PC-3 (cell line): ENCODE data around the gene NUFIP2. TPM values are rescaled to one million over a fixed set of nuclear protein-coding genes. Genes with fewer than 3 reads are reported as not detected.

Experiments
- ATAC-seq: fragments of 200-7000 bp; cut with Tn5 transposase; 2 replicates; pipeline ENCODE4 v1.9.1; 2020; ENCODE audit warnings: mild to moderate bottlenecking, moderate library complexity
- BruUV-seq: library from RNA; stranded (reverse); fragments of 400-500 nt; replicated peaks from 2 replicates; lab custom pipeline; 2021; lab: Mats Ljungman, UMichigan
- CTCF ChIA-PET: fragments of 300-600 bp; sonication (Branson Sonifier 250); formaldehyde crosslinking; loops from one replicate; lab custom pipeline; 2022; ENCODE audit warnings: antibody characterized with exemption; lab: Charles Lee
- POLR2A ChIA-PET: fragments of 300-600 bp; sonication (Branson Sonifier 250); formaldehyde crosslinking; loops from one replicate; lab custom pipeline; 2022; ENCODE audit warnings: antibody characterized with exemption; ENCODE audit not compliant: unreplicated experiment; lab: Charles Lee
- DNase-seq: peaks from one replicate; pipeline ENCODE4 v3.0.0-alpha.2; 2015
- H2AFZ ChIP-seq: fragments of 300-600 bp; sonication (generic); 2 replicates; pipeline ENCODE4 v1.6.0; 2016; ENCODE audit warnings: antibody characterized with exemption, low read length
- H3F3A ChIP-seq: fragments of 300-600 bp; sonication (generic); one replicate; pipeline ENCODE4 v1.6.0; 2017; ENCODE audit warnings: antibody characterized with exemption, low read length, control low read depth, mild to moderate bottlenecking; ENCODE audit not compliant: unreplicated experiment
- H3K27ac ChIP-seq: fragments of 300-600 bp; sonication (generic); 2 replicates; pipeline ENCODE4 v1.5.1; 2016; ENCODE audit warnings: mild to moderate bottlenecking, low read length
- H3K27me3 ChIP-seq: fragments of 300-600 bp; sonication (generic); 2 replicates; pipeline ENCODE4 v1.6.1; 2016; ENCODE audit warnings: low read length, mixed read lengths
- H3K36me3 ChIP-seq: fragments of 300-600 bp; sonication (generic); 2 replicates; pipeline ENCODE4 v1.6.1; 2016; ENCODE audit warnings: low read depth, mixed run types, low read length, mixed read lengths
- H3K4me1 ChIP-seq: fragments of 300-600 bp; sonication (generic); 2 replicates; pipeline ENCODE4 v1.5.1; 2016; ENCODE audit warnings: low read length; ENCODE audit not compliant: insufficient read depth
- H3K4me2 ChIP-seq: fragments of 300-600 bp; sonication (generic); 2 replicates; pipeline ENCODE4 v1.6.0; 2016; ENCODE audit warnings: low read length
- H3K4me3 ChIP-seq: fragments of 300-600 bp; sonication (generic); 2 replicates; pipeline ENCODE4 v1.5.1; 2016; ENCODE audit warnings: mild to moderate bottlenecking, low read length, mixed read lengths
- H3K79me2 ChIP-seq: fragments of 300-600 bp; sonication (generic); 2 replicates; pipeline ENCODE4 v1.6.1; 2017; ENCODE audit warnings: low read length, mixed read lengths
- H3K9ac ChIP-seq: fragments of 300-600 bp; sonication (generic); 2 replicates; pipeline ENCODE4 v1.6.0; 2016; ENCODE audit warnings: mild to moderate bottlenecking, low read length
- H3K9me2 ChIP-seq: fragments of 300-600 bp; sonication (generic); replicated peaks from 2 replicates; pipeline ENCODE4 v1.6.1; 2016; ENCODE audit warnings: mixed run types, low read length, mixed read lengths
- H3K9me3 ChIP-seq: fragments of 300-600 bp; sonication (generic); 2 replicates; pipeline ENCODE4 v1.6.1; 2016; ENCODE audit warnings: low read length, mixed read lengths
- H4K20me1 ChIP-seq: fragments of 300-600 bp; sonication (generic); 2 replicates; pipeline ENCODE4 v1.6.1; 2016; ENCODE audit warnings: low read length, mixed read lengths
- CTCF ChIP-seq: fragments of 300-600 bp; sonication (generic); conservative IDR thresholded peaks from 2 replicates; pipeline ENCODE4 v1.5.1; 2017; ENCODE audit warnings: antibody characterized with exemption, low read depth, mild to moderate bottlenecking, low read length
- EZH2 ChIP-seq: fragments of 300-600 bp; sonication (generic); IDR thresholded peaks from one replicate; pipeline ENCODE4 v1.6.1; 2017; ENCODE audit warnings: antibody characterized with exemption, mild to moderate bottlenecking, low read length; ENCODE audit not compliant: unreplicated experiment
- EZH2phosphoT487 ChIP-seq: fragments of 300-600 bp; sonication (generic); IDR thresholded peaks from 2 replicates; pipeline ENCODE4 v1.6.1; 2018; ENCODE audit warnings: mild to moderate bottlenecking, antibody characterized with exemption, low read length, borderline replicate concordance
- intact Hi-C: fragments of 100-400 bp; cut with micrococcal nuclease; formaldehyde crosslinking; loops from 2 replicates; pipeline ENCODE4 v1.9.0; 2023
- total RNA-seq: library from RNA; depleted of rRNA; stranded (reverse); fragments of >200 nt; gene quantifications from 2 replicates; pipeline ENCODE4 v1.2.3, GENCODE V29; 2014

Gene NUFIP2
- total RNA-seq, 1 experiment from 2014 or later = 16.1 TPM

- Histone ChIP-seq H3K4me1 (no peaks in the 10 kb centered on the region), H3K36me3 (no peaks in the 10 kb centered on the region), H3K27ac (no peak overlapping the region), H2AFZ (no peak overlapping the region), H3K4me3 (no peak overlapping the region), H3F3A (no peaks in the 10 kb centered on the region), H3K27me3 (no peaks in the 10 kb centered on the region), H4K20me1 (no peaks in the 10 kb centered on the region; the same call in 1 of the 2 replicates), H3K4me2 (no peak overlapping the region), H3K9ac (no peak overlapping the region), H3K9me3 (no peaks in the 10 kb centered on the region), H3K9me2 (no peaks in the 10 kb centered on the region), H3K79me2 (no peaks in the 10 kb centered on the region)
- peak; percentile 36 for DNase-seq
- POLR2A ChIA-PET = no interaction called here
- BruUV-seq = no TSS peak
- CTCF ChIA-PET = no interaction called here
- TF ChIP-seq EZH2phosphoT487 (no peak), CTCF (peak; percentile 53), EZH2 (no peak)
- no peak; the same call in 1 of the 2 replicates for ATAC-seq
- intact Hi-C loops = no loop called here
Measured at GRCh38 chr17:29252101-29252791, 41.7 kb downstream of the NUFIP2 start.

DNA sequence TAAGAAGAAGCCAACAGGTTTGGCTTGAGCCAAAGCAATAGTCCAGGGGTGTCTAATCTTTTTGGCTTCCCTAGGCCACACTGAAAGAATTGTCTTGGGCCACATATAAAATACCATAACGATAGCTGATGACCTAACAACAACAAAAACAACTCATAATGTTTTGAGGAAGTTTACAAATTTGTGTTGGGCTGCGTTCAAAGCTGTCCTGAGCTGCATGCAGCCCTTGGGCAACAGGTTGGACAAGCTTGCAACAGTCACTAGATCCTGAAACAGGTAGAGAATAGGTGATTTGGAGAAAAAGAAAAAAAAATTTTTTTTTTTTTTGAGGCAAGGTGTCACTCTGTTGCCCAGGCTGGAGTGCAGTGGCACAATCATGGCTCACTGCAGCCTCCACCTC is 42.8 kb downstream of the NUFIP2 start:
- DNase-seq = no peak
- ChIA-PET CTCF (interaction anchor here (0.7 to 1.4 kb wide), 2 partner anchors 40 to 316 kb away, joined by 3 to 4 read pairs; no protein-coding TSS in a partner anchor), POLR2A (interaction anchor here (0.7 kb wide), 1 partner anchor 315 kb away, joined by 5 read pairs; the partner anchor contains the start of gene ABHD15)
- no TSS peak for BruUV-seq
- Histone ChIP-seq H3K36me3 (no peaks in the 10 kb centered on the region), H3K9ac (no peak overlapping the region), H3K27me3 (no peaks in the 10 kb centered on the region), H3K4me1 (no peaks in the 10 kb centered on the region), H3K4me3 (no peak overlapping the region), H3F3A (no peaks in the 10 kb centered on the region), H3K9me2 (no peaks in the 10 kb centered on the region), H3K4me2 (no peak overlapping the region), H3K9me3 (no peaks in the 10 kb centered on the region), H4K20me1 (no peaks in the 10 kb centered on the region; the same call in 1 of the 2 replicates), H3K27ac (no peak overlapping the region), H3K79me2 (no peaks in the 10 kb centered on the region), H2AFZ (no peak overlapping the region)
- no peak for ATAC-seq
- intact Hi-C loops = no loop called here
- TF ChIP-seq EZH2phosphoT487 (no peak), EZH2 (no peak), CTCF (no peak)

- Histone ChIP-seq H3K36me3 (no peaks in the 10 kb centered on the region), H3K27me3 (no peaks in the 10 kb centered on the region), H4K20me1 (no peaks in the 10 kb centered on the region; the same call in 1 of the 2 replicates), H3F3A (no peaks in the 10 kb centered on the region), H3K27ac (no peak overlapping the region), H3K9me2 (no peaks in the 10 kb centered on the region), H3K4me3 (no peak overlapping the region), H3K9me3 (no peaks in the 10 kb centered on the region), H3K9ac (no peak overlapping the region), H3K4me1 (no peaks in the 10 kb centered on the region), H2AFZ (no peak overlapping the region), H3K79me2 (no peaks in the 10 kb centered on the region), H3K4me2 (no peak overlapping the region)
- TF ChIP-seq CTCF (no peak), EZH2phosphoT487 (no peak), EZH2 (no peak)
- ChIA-PET CTCF (interaction anchor here (0.7 to 1.4 kb wide), 2 partner anchors 40 to 317 kb away, joined by 3 to 4 read pairs; no protein-coding TSS in a partner anchor), POLR2A (interaction anchor here (0.7 kb wide), 1 partner anchor 316 kb away, joined by 5 read pairs; the partner anchor contains the start of gene ABHD15)
- no peak for ATAC-seq
- intact Hi-C loops = no loop called here
- BruUV-seq = no TSS peak
- DNase-seq = no peak
Measured at GRCh38 chr17:29250666-29251065, 43.3 kb downstream of the NUFIP2 start.
